Endothelial cell of umbilical vein (primary cell): Measurements from ENCODE around the gene CCDC183. TPM values are rescaled to one million over a fixed set of nuclear protein-coding genes. Genes with fewer than 3 reads are reported as not detected.

ENCODE experiments used
- BruUV-seq: library from RNA; stranded (reverse); fragments of 400-500 nt; replicated peaks from 2 replicates; lab custom pipeline; 2021; lab: Mats Ljungman, UMichigan
- CTCF ChIA-PET: fragments of 300-600, 350-600 bp; sonication (Branson Sonifier 250); formaldehyde crosslinking; loops from one replicate; lab custom pipeline; 2021; ENCODE audit warnings: antibody characterized with exemption, inconsistent platforms; lab: Charles Lee
- POLR2A ChIA-PET: fragments of 300-600, 350-600 bp; sonication (Branson Sonifier 250); formaldehyde crosslinking; loops from one replicate; lab custom pipeline; 2021; ENCODE audit warnings: antibody characterized with exemption, inconsistent platforms; lab: Charles Lee
- DNase-seq: peaks from one replicate; pipeline ENCODE4 v3.0.0-alpha.2; 2011; ENCODE audit warnings: low read depth, low spot score
- FAIRE-seq: peaks from 2 replicates; lab custom pipeline; 2011; peaks lifted over from hg19 to GRCh38; lab: Jason Lieb, UNC
- H2AFZ ChIP-seq: 2 replicates; pipeline ENCODE4 v1.6.0; 2012; ENCODE audit warnings: low read depth, low read length, control low read depth, inconsistent platforms
- H3K27ac ChIP-seq: 2 replicates; pipeline ENCODE4 v1.5.1; 2011; ENCODE audit warnings: low read depth, mild to moderate bottlenecking, control low read depth, low read length, moderate library complexity; ENCODE audit not compliant: insufficient read depth
- H3K27me3 ChIP-seq, 2 experiments: 2 replicates each; pipeline versions ENCODE4 v1.6.0 to v1.6.1; 2011; ENCODE audit warnings: low read length in 2 of 2, mixed read lengths in 1 of 2; ENCODE audit not compliant: control insufficient read depth in 2 of 2, insufficient read depth in 2 of 2
- H3K36me3 ChIP-seq, 2 experiments: 2 replicates in 1 of 2; 3 replicates in 1 of 2; pipeline ENCODE4 v1.5.1; 2011; ENCODE audit warnings: low read length in 2 of 2, mild to moderate bottlenecking in 1 of 2, moderate library complexity in 1 of 2; ENCODE audit not compliant: control insufficient read depth in 2 of 2, insufficient read depth in 2 of 2; ENCODE audit errors: extremely low read depth in 1 of 2
- H3K4me1 ChIP-seq: 3 replicates; pipeline ENCODE4 v1.5.1; 2011; ENCODE audit warnings: mild to moderate bottlenecking, low read length; ENCODE audit not compliant: control insufficient read depth, insufficient read depth; ENCODE audit errors: extremely low read depth
- H3K4me2 ChIP-seq: 2 replicates; pipeline ENCODE4 v1.6.1; 2011; ENCODE audit warnings: low read length, control low read depth, mixed read lengths; ENCODE audit not compliant: insufficient read depth
- H3K4me3 ChIP-seq, 3 experiments: fragments of 200-600 bp in 1 of 3; sonication (generic), shearing (Covaris generic) in 1 of 3; replicated peaks in 1 of 3; 2 replicates each; pipeline ENCODE4 v1.5.1; 2011 to 2016; ENCODE audit warnings: control low read depth in 3 of 3, low read length in 3 of 3, mild to moderate bottlenecking in 2 of 3, inconsistent platforms in 1 of 3, low read depth in 1 of 3, moderate library complexity in 1 of 3; ENCODE audit not compliant: insufficient read depth in 1 of 3
- H3K79me2 ChIP-seq: 2 replicates; pipeline ENCODE4 v1.6.0; 2012; ENCODE audit warnings: low read length, inconsistent platforms; ENCODE audit not compliant: control insufficient read depth, insufficient read depth
- H3K9ac ChIP-seq: replicated peaks from 2 replicates; pipeline ENCODE3; 2011; ENCODE audit warnings: low read length, control low read depth; ENCODE audit not compliant: insufficient read depth; ENCODE audit errors: extremely low read depth
- H3K9me1 ChIP-seq: replicated peaks from 3 replicates; pipeline ENCODE4 v1.6.0; 2011; ENCODE audit warnings: mild to moderate bottlenecking, low read length; ENCODE audit not compliant: control insufficient read depth, insufficient read depth; ENCODE audit errors: extremely low read depth
- H3K9me3 ChIP-seq: replicated peaks from 2 replicates; pipeline ENCODE4 v1.5.1; 2012; ENCODE audit warnings: low read length, inconsistent platforms; ENCODE audit not compliant: control insufficient read depth, insufficient read depth
- H4K20me1 ChIP-seq: replicated peaks from 2 replicates; pipeline ENCODE3; 2011; ENCODE audit warnings: mild to moderate bottlenecking, low read length; ENCODE audit not compliant: control insufficient read depth, insufficient read depth; ENCODE audit errors: extremely low read depth
- EZH2 ChIP-seq: IDR thresholded peaks from 2 replicates; pipeline ENCODE4 v1.6.1; 2012; ENCODE audit warnings: borderline replicate concordance, low read depth, mild to moderate bottlenecking, moderate library complexity, low read length, inconsistent platforms; ENCODE audit not compliant: severe bottlenecking
- FOS ChIP-seq: IDR thresholded peaks from 2 replicates; pipeline ENCODE4 v1.6.1; 2011; ENCODE audit warnings: mild to moderate bottlenecking, low read length, moderate library complexity, borderline replicate concordance; ENCODE audit not compliant: insufficient read depth
- GATA2 ChIP-seq: IDR thresholded peaks from 2 replicates; pipeline ENCODE4 v1.7.0; 2011; ENCODE audit warnings: low read depth, mild to moderate bottlenecking, moderate library complexity, mixed read lengths, low read length; ENCODE audit not compliant: insufficient read length, insufficient read depth
- JUN ChIP-seq: IDR thresholded peaks from 2 replicates; pipeline ENCODE4 v1.6.1; 2011; ENCODE audit warnings: borderline replicate concordance, low read depth; ENCODE audit not compliant: insufficient read length, insufficient read depth
- MAX ChIP-seq: IDR thresholded peaks from 2 replicates; pipeline ENCODE4 v1.6.1; 2011; ENCODE audit not compliant: insufficient read depth, insufficient read length
- MYC ChIP-seq: IDR thresholded peaks from one replicate; pipeline ENCODE4 v1.6.1; 2011; ENCODE audit warnings: mild to moderate bottlenecking, low read depth, low read length
- POLR2A ChIP-seq: IDR thresholded peaks from 2 replicates; pipeline ENCODE4 v1.6.1; 2012; ENCODE audit warnings: low read depth, mild to moderate bottlenecking, control low read depth, low read length
- POLR2AphosphoS5 ChIP-seq: IDR thresholded peaks from 2 replicates; pipeline ENCODE4 v1.6.1; 2012; ENCODE audit warnings: low read depth, mild to moderate bottlenecking, control low read depth, low read length, moderate library complexity; ENCODE audit not compliant: insufficient read depth
- dilution Hi-C: fragments of 300-500 bp; cut with MboI; formaldehyde crosslinking; loops from one replicate; pipeline ENCODE4 v1.15.0; 2019; ENCODE audit warnings: low sequenced_read_pairs; ENCODE audit not compliant: extremely low pct_ligation_motif_present
- intact Hi-C: fragments of 100-400 bp; cut with micrococcal nuclease; formaldehyde crosslinking; loops from one replicate; pipeline ENCODE4 v1.10.0; 2022
- polyA plus RNA-seq, 4 experiments: library from polyadenylated mRNA; depleted of rRNA in 3 of 4; stranded (reverse) in 3 of 4; unstranded in 1 of 4; fragments of >200 nt; gene quantifications; 2 replicates each; pipeline versions ENCODE4 v1.2.1 to v1.2.3, GENCODE V29; 2011 to 2012; ENCODE audit warnings: missing spikeins in 1 of 4
- total RNA-seq: library from RNA; stranded (reverse); gene quantifications from 2 replicates; pipeline ENCODE4 v1.2.3, GENCODE V29; 2021
- TF ChIP-seq, protein P1 (sequence below), 2 donors: IDR thresholded peaks; 1 replicate in 1 of 2; 2 replicates in 1 of 2; pipeline ENCODE4 v1.5.1; 2011; ENCODE audit warnings: low read length in 2 of 2, mild to moderate bottlenecking in 2 of 2, moderate library complexity in 2 of 2, control low read depth in 1 of 2, inconsistent platforms in 1 of 2, low read depth in 1 of 2; ENCODE audit not compliant: insufficient read depth in 1 of 2; ENCODE audit errors: extremely low read depth in 1 of 2

The CCDC183 gene
- total and polyA plus RNA-seq, 2 donors (not counting 3 experiments of a cell fraction or from before 2014, with no cell fraction given) = 0.50 TPM; not detected in 1

- H3K27ac ChIP-seq = no peak overlapping the region
- H3K27me3 ChIP-seq = no peaks in the 10 kb centered on the region
- TF ChIP-seq POLR2A (no peak), MYC (no peak), EZH2 (no peak), FOS (no peak), GATA2 (no peak), MAX (no peak), JUN (no peak), POLR2AphosphoS5 (no peak)
- TF ChIP-seq, protein P1, sequence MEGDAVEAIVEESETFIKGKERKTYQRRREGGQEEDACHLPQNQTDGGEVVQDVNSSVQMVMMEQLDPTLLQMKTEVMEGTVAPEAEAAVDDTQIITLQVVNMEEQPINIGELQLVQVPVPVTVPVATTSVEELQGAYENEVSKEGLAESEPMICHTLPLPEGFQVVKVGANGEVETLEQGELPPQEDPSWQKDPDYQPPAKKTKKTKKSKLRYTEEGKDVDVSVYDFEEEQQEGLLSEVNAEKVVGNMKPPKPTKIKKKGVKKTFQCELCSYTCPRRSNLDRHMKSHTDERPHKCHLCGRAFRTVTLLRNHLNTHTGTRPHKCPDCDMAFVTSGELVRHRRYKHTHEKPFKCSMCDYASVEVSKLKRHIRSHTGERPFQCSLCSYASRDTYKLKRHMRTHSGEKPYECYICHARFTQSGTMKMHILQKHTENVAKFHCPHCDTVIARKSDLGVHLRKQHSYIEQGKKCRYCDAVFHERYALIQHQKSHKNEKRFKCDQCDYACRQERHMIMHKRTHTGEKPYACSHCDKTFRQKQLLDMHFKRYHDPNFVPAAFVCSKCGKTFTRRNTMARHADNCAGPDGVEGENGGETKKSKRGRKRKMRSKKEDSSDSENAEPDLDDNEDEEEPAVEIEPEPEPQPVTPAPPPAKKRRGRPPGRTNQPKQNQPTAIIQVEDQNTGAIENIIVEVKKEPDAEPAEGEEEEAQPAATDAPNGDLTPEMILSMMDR (IDR thresholded peaks at IDR 0.05; ENCODE audit: extremely low read depth in 1 of 2, insufficient read depth in 1 of 2, low read depth in 1 of 2, low read length in 2 of 2) = no peak
- CTCF ChIA-PET = interaction anchor here (0.7 to 3.7 kb wide), 3 partner anchors 11 to 33 kb away, joined by 3 to 13 read pairs (median 7); partner anchors contain the start of gene AJM1
- intact Hi-C loops (loop anchor here (5.0 kb wide), 1 partner anchor 34 kb away; the partner anchor contains the start of gene AJM1), dilution Hi-C loops (loop anchor here (25.0 kb wide), 1 partner anchor 129 kb away; the partner anchor contains the start of genes C8G and FBXW5)
- FAIRE-seq = peak; percentile 67
- no TSS peak for BruUV-seq
- H3K9me3 ChIP-seq = no peaks in the 10 kb centered on the region
- H4K20me1 ChIP-seq = no peaks in the 10 kb centered on the region
- no peaks in the 10 kb centered on the region for H3K9me1 ChIP-seq
- peaks cover 3 to 6% of the 10 kb centered on the region in 2 experiments for H3K36me3 ChIP-seq
- peak; percentile 34 for DNase-seq
- H3K79me2 ChIP-seq = peaks cover 47% of the 10 kb centered on the region
- H3K4me2 ChIP-seq = peak overlapping the region; percentile 70
- H3K9ac ChIP-seq = peak overlapping the region; percentile 80
- peaks cover 15% of the 10 kb centered on the region for H3K4me1 ChIP-seq
- H3K4me3 ChIP-seq = peak overlapping the region; percentile 78 to 98 (median 90)
- no peak overlapping the region for H2AFZ ChIP-seq
- POLR2A ChIA-PET = no interaction called here
Observed at GRCh38 chr9:136808806-136809158, 12.6 kb downstream of the CCDC183 start.
